ENCODE results near the gene NRIP2. TPM values are rescaled to one million over a fixed set of nuclear protein-coding genes. Genes with fewer than 3 reads are reported as not detected.

NRIP2 gene
- total RNA-seq, 1 donor from 2014 or later, result not detected

- no peak for TF ChIP-seq CTCF (IDR thresholded peaks at IDR 0.05; ENCODE audit: unreplicated experiment)
- Mint-ChIP-seq H3K36me3 (peaks cover 32% of the 10 kb centered on the region), H3K4me1 (peaks cover 11% of the 10 kb centered on the region), H3K27me3 (ENCODE audit: low read depth) (no peaks in the 10 kb centered on the region), H3K9me3 (no peaks in the 10 kb centered on the region), H3K4me3 (no peak overlapping the region), H3K27ac (peak overlapping the region; percentile 71)
- DNase-seq (ENCODE audit: low spot score in 2 of 2, unreplicated experiment in 2 of 2), result no peak
Measured at GRCh38 chr12:2804393-2805142, 30.3 kb downstream of the NRIP2 start.

GRCh38 chr12:2803635-2804392 is 31.0 kb downstream of the NRIP2 start:
- H3K36me3 Mint-ChIP-seq, result peaks cover 38% of the 10 kb centered on the region
- no peaks in the 10 kb centered on the region for H3K27me3 Mint-ChIP-seq (ENCODE audit: low read depth)
- no peaks in the 10 kb centered on the region for H3K9me3 Mint-ChIP-seq
- H3K4me1 Mint-ChIP-seq, result peaks cover 11% of the 10 kb centered on the region
- no peak for DNase-seq (ENCODE audit: low spot score in 2 of 2, unreplicated experiment in 2 of 2)
- TF ChIP-seq CTCF (IDR thresholded peaks at IDR 0.05; ENCODE audit: unreplicated experiment), result no peak
- H3K4me3 Mint-ChIP-seq, result no peak overlapping the region
- H3K27ac Mint-ChIP-seq, result peak overlapping the region; percentile 71

DNA sequence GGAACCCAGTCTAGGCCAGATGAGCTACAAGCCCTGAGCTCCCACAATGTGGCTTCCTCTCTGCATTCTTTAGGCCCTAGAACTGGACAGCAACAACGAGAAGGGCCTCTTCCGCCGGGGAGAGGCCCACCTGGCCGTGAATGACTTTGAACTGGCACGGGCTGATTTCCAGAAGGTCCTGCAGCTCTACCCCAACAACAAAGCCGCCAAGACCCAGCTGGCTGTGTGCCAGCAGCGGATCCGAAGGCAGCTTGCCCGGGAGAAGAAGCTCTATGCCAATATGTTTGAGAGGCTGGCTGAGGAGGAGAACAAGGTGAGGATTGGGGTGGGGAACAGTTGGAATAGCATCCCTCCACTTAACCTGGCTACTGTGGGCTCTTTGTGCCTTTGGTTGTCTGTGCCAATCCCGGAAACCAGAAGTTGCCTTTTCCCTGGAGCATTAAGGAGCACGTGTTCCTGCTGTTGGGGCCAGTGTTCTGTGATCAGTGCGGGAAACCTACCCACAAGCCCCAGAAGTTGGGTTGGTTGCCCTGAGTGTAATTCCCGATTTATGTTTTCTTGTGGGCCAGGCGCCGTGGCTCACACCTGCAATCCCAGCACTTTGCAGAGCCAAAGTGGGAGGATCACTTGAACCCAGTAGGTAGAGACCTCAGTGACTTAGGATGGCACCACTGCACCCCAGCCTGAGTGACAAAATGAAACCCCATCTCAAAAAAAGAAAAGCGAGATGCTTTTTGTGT is 33.6 kb downstream of the NRIP2 start:
- Mint-ChIP-seq H3K27me3 (ENCODE audit: low read depth) (no peaks in the 10 kb centered on the region), H3K4me1 (peaks cover 28% of the 10 kb centered on the region), H3K4me3 (no peak overlapping the region), H3K27ac (no peak overlapping the region), H3K36me3 (peaks cover 44% of the 10 kb centered on the region), H3K9me3 (no peaks in the 10 kb centered on the region)
- DNase-seq (ENCODE audit: low spot score in 2 of 2, unreplicated experiment in 2 of 2), result no peak
- TF ChIP-seq CTCF (IDR thresholded peaks at IDR 0.05; ENCODE audit: unreplicated experiment), result no peak

- no peak for TF ChIP-seq CTCF (IDR thresholded peaks at IDR 0.05; ENCODE audit: unreplicated experiment)
- Mint-ChIP-seq H3K36me3 (peaks cover 44% of the 10 kb centered on the region), H3K27ac (no peak overlapping the region), H3K4me1 (peaks cover 28% of the 10 kb centered on the region), H3K4me3 (no peak overlapping the region), H3K9me3 (no peaks in the 10 kb centered on the region), H3K27me3 (ENCODE audit: low read depth) (no peaks in the 10 kb centered on the region)
- DNase-seq (ENCODE audit: low spot score in 2 of 2, unreplicated experiment in 2 of 2), result no peak
Measured at GRCh38 chr12:2800046-2800570, 34.7 kb downstream of the NRIP2 start.

GRCh38 chr12:2797721-2798418 is 37.0 kb downstream of the NRIP2 start:
- H3K9me3 Mint-ChIP-seq, result no peaks in the 10 kb centered on the region
- TF ChIP-seq CTCF (IDR thresholded peaks at IDR 0.05; ENCODE audit: unreplicated experiment), result no peak
- peaks cover 32% of the 10 kb centered on the region for H3K36me3 Mint-ChIP-seq
- H3K4me1 Mint-ChIP-seq, result peaks cover 23% of the 10 kb centered on the region
- no peak for DNase-seq (ENCODE audit: low spot score in 2 of 2, unreplicated experiment in 2 of 2)
- no peaks in the 10 kb centered on the region for H3K27me3 Mint-ChIP-seq (ENCODE audit: low read depth)
- no peak overlapping the region for H3K27ac Mint-ChIP-seq
- no peak overlapping the region for H3K4me3 Mint-ChIP-seq

Measured in mesothelial cell of epicardium (in vitro differentiated cells).